ENCODE results near the gene SNTG2.
"Not testable (repeated sequence)": the region's sequence is repeated elsewhere in the genome, so short reads cannot be mapped to it uniquely, and the experiment has no call there.

The SNTG2 gene

GRCh38 chr2:1099418-1099817, 148.8 kb downstream of the SNTG2 start:
- DNase-seq (ENCODE audit: low read depth): no peak

GRCh38 chr2:1101011-1101782, 150.5 kb downstream of the SNTG2 start:
- DNase-seq (ENCODE audit: low read depth): no peak

- no peak for DNase-seq (ENCODE audit: low read depth)
Measured at GRCh38 chr2:1101982-1102590, 151.4 kb downstream of the SNTG2 start.

GRCh38 chr2:1104364-1104763, 153.7 kb downstream of the SNTG2 start:
- no peak for DNase-seq (ENCODE audit: low read depth)

- not testable (repeated sequence) for DNase-seq (ENCODE audit: low read depth)
Measured at GRCh38 chr2:1106344-1106743, 155.7 kb downstream of the SNTG2 start.

- DNase-seq (ENCODE audit: low read depth): no peak
Measured at GRCh38 chr2:1115843-1116539, 165.3 kb downstream of the SNTG2 start.

GRCh38 chr2:1117569-1117968, 166.9 kb downstream of the SNTG2 start:
- no peak for DNase-seq (ENCODE audit: low read depth)

GRCh38 chr2:1125217-1125616, 174.6 kb downstream of the SNTG2 start:
- no peak for DNase-seq (ENCODE audit: low read depth)

GRCh38 chr2:1125633-1126370, 175.2 kb downstream of the SNTG2 start:
- DNase-seq (ENCODE audit: low read depth): no peak

GRCh38 chr2:1129982-1130381, 179.3 kb downstream of the SNTG2 start:
- no peak for DNase-seq (ENCODE audit: low read depth)

- no peak for DNase-seq (ENCODE audit: low read depth)
Measured at GRCh38 chr2:1130922-1131321, 180.3 kb downstream of the SNTG2 start.

- DNase-seq (ENCODE audit: low read depth): no peak
Measured at GRCh38 chr2:1132328-1132969, 181.8 kb downstream of the SNTG2 start.

GRCh38 chr2:1133896-1134295, 183.2 kb downstream of the SNTG2 start:
- DNase-seq (ENCODE audit: low read depth): not testable (repeated sequence)

GRCh38 chr2:1134629-1135028, 184.0 kb downstream of the SNTG2 start:
- no peak for DNase-seq (ENCODE audit: low read depth)

GRCh38 chr2:1136067-1136466, 185.4 kb downstream of the SNTG2 start:
- no peak for DNase-seq (ENCODE audit: low read depth)

- DNase-seq (ENCODE audit: low read depth): no peak
Measured at GRCh38 chr2:1136846-1137245, 186.2 kb downstream of the SNTG2 start.

GRCh38 chr2:1137264-1137663, 186.6 kb downstream of the SNTG2 start:
- DNase-seq (ENCODE audit: low read depth): no peak

- DNase-seq (ENCODE audit: low read depth): no peak
Measured at GRCh38 chr2:1137913-1138391, 187.3 kb downstream of the SNTG2 start.

GRCh38 chr2:1140389-1141003, 189.8 kb downstream of the SNTG2 start:
- no peak for DNase-seq (ENCODE audit: low read depth)

- no peak for DNase-seq (ENCODE audit: low read depth)
Measured at GRCh38 chr2:1141079-1141478, 190.4 kb downstream of the SNTG2 start.

GRCh38 chr2:1143129-1143528, 192.5 kb downstream of the SNTG2 start:
- DNase-seq (ENCODE audit: low read depth): no peak
